IgD-negative memory B cell (primary cell): ENCODE data around the gene METTL25B. TPM values are rescaled to one million over a fixed set of nuclear protein-coding genes. Genes with fewer than 3 reads are reported as not detected.

ENCODE experiments used
- H3K27ac Mint-ChIP-seq, 3 donors: one replicate each; pipeline ENCODE4 v1.8.0; 2020 to 2022; ENCODE audit warnings: mild to moderate bottlenecking in 3 of 3, mixed read lengths in 3 of 3, moderate library complexity in 1 of 3
- H3K27me3 Mint-ChIP-seq: one replicate; pipeline ENCODE4 v1.8.0; 2021; ENCODE audit warnings: mixed read lengths
- H3K36me3 Mint-ChIP-seq: one replicate; pipeline ENCODE4 v1.8.0; 2020; ENCODE audit warnings: mild to moderate bottlenecking, mixed read lengths
- H3K4me1 Mint-ChIP-seq, 3 donors: one replicate each; pipeline ENCODE4 v1.8.0; 2020 to 2022; ENCODE audit warnings: mixed read lengths in 3 of 3, mild to moderate bottlenecking in 1 of 3
- H3K4me3 Mint-ChIP-seq, 4 donors: one replicate each; pipeline ENCODE4 v1.8.0; 2020 to 2022; ENCODE audit warnings: mild to moderate bottlenecking in 4 of 4, mixed read lengths in 4 of 4, moderate library complexity in 3 of 4
- H3K9me3 Mint-ChIP-seq, 3 donors: one replicate each; pipeline ENCODE4 v1.8.0; 2020 to 2021; ENCODE audit warnings: mixed read lengths in 3 of 3, mild to moderate bottlenecking in 1 of 3
- polyA plus RNA-seq: library from polyadenylated mRNA; unstranded; fragments of 300-500 nt; fragmentation: Illumina TruSeq; gene quantifications from one replicate; pipeline ENCODE4 v1.2.3, GENCODE V29; 2021

Gene METTL25B
- polyA plus RNA-seq, 1 donor from 2014 or later: 11.5 TPM

DNA sequence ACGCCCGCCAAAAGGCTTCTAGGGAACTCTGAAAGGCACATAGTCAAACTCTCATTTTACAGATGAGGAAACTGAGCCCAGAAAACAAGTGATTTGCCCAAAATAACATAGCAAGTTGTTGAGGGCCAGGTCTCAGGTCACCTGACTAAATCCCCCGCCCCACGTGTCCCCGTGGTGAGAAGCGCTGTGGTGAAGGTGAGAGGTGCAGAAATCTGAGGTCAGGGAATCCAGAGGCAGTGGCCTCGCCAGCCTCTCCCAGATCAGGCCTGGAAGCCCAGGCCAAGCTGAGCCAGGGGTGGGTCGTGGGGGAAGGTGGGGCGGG lies 18.1 kb downstream of the METTL25B start:
- peak overlapping the region in 2 of 3 donors; percentile 86 to 95 for H3K27ac Mint-ChIP-seq
- peak overlapping the region in 3 of 4 donors; percentile 74 to 97 (median 88) for H3K4me3 Mint-ChIP-seq
- H3K4me1 Mint-ChIP-seq: peaks cover 41 to 49% (median 43%) of the 10 kb centered on the region in 3 donors
- H3K36me3 Mint-ChIP-seq: peaks cover 4% of the 10 kb centered on the region
- no peaks in the 10 kb centered on the region for H3K9me3 Mint-ChIP-seq
- no peaks in the 10 kb centered on the region for H3K27me3 Mint-ChIP-seq

DNA sequence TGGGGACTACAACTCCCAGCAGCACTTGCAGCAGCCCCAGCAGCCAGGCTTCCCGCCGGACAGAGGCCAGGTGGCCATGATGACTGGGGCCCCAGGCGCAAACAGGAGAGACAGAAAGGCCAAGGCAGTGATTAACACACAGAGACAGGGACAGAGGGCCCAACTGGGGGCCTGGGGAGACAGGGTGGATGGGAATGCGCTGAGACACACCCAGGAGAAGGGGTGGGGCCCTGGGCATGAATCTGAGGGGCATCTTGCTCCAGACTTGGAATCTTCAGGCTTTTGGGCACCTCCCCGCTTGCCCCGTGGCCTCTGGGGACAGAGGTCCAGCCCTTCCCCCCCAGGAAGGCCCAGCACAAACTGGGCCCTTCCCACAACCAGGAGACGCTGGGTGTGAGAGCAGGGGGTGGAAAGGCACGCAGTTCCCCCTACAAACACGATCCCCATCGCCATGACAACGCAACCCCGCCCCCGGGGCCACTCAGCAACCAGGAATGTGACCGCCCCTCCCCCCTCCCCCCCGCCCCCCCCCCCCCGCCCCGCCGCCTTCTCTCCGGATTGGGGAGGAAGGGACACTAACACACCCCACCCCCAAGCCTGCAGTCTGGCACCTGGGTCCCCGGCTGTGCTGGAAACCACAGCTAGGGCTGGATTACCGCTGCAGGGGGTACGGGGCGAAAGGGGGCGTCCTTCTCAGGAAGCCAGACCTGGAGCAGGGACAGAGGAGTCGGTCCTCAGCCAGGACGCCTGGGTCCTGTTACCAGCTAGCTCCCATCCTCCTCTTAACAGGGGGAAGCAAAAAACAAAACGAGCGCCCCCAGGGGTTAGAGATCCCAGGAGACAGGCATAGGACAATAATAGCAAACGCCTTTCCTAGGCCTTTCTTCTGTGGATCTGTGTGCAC lies 18.7 kb downstream of the METTL25B start:
- Mint-ChIP-seq H3K27ac (peak overlapping the region; percentile 83 to 95 (median 86)), H3K9me3 (no peaks in the 10 kb centered on the region), H3K4me1 (peaks cover 37 to 44% (median 40%) of the 10 kb centered on the region in 3 donors), H3K36me3 (peaks cover 4% of the 10 kb centered on the region), H3K4me3 (peak overlapping the region; percentile 78 to 97 (median 92)), H3K27me3 (no peaks in the 10 kb centered on the region)

DNA sequence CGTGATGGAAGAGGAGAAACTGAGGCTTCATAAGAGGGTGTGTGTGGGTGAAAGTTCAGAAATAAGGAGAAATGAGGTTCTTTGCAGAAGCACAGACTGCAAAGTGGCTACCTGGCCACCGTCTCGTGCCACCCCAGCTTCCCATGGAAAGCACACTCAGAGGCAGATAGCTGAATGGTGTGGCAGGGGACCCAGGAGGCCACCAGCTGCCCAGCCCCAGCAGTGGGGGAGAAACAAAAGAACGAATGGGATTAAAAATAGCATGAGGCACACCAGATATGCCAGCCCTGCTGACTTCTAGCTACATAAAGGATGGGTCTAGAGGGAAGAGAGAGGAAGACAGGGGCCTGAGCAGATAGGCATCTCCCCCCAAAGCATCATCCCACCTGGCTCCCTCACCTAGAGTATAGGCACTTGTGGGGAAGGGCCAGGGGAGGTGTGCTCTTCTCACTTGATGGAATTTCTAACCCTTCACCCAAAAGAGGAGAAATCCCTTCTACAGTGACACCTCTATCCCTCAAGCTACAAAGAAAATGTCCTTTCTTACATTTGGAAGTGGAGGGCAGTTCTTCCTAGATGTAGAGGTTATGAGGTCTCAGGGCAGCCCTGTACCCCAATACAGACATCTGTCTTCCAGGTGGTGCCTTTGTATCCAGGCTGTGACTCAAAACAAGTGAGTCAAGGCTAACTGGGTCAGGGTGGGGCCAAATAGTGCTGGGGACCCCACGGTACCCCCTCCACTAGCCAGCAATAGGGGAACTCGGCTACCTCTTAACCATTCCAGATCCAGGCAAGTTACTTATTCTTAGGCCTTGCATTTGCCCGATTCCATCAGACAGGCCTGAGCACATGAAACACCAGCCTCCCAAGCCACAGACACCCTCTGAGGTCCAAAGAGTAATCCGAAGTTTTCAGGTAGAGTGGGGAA lies 19.7 kb downstream of the METTL25B start:
- H3K27ac Mint-ChIP-seq: peak overlapping the region; percentile 84 to 94 (median 86)

DNA sequence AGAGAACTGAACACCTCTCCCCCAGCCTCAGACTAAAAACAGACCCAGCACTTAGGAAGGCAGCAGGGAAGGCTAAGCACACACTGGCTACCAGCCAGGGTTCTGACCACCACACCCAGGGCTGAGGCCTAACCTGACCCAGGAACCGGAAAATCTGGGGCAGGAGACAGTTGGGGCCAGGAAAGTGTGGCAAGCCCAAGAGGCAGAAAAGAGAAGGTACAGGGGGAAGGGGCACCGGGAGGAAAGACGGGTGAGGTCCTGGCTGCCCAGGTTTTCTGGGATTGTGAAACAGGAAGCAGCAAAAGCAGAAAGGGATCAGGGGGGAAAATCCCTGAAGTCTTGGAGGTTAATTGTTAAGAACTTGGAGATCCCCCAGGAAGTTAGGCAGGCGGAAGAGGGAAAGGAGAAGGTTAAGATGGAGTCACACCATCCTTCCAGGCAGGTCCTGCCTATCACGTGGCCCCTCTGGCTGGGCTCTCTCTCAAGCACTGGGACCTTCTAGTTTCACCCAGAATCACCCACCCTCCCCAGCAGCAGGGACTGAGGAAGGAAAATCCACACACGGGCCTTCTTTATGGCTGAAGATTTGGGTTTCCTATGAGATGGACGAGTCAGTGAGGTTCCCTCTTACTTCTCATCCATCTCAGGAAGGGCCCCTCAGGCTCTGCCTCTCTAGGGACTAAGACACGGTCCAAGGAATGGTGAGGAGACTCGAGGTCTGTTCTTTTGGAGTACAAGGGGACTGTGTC lies 20.6 kb downstream of the METTL25B start:
- peaks cover 35 to 48% (median 46%) of the 10 kb centered on the region in 3 donors for H3K4me1 Mint-ChIP-seq
- H3K27ac Mint-ChIP-seq: peak overlapping the region; percentile 84 to 94 (median 86)
- H3K4me3 Mint-ChIP-seq: peak overlapping the region; percentile 88 to 97 (median 94)
- H3K36me3 Mint-ChIP-seq: peaks cover 2% of the 10 kb centered on the region
- no peaks in the 10 kb centered on the region for H3K27me3 Mint-ChIP-seq
- H3K9me3 Mint-ChIP-seq: no peaks in the 10 kb centered on the region

More for the DNA sequence above, 19.7 kb downstream of the METTL25B start:
- Mint-ChIP-seq H3K4me3 (peak overlapping the region; percentile 59 to 97 (median 92)), H3K9me3 (no peaks in the 10 kb centered on the region), H3K27me3 (no peaks in the 10 kb centered on the region), H3K36me3 (peaks cover 2% of the 10 kb centered on the region), H3K4me1 (peaks cover 35 to 48% (median 46%) of the 10 kb centered on the region in 3 donors)

DNA sequence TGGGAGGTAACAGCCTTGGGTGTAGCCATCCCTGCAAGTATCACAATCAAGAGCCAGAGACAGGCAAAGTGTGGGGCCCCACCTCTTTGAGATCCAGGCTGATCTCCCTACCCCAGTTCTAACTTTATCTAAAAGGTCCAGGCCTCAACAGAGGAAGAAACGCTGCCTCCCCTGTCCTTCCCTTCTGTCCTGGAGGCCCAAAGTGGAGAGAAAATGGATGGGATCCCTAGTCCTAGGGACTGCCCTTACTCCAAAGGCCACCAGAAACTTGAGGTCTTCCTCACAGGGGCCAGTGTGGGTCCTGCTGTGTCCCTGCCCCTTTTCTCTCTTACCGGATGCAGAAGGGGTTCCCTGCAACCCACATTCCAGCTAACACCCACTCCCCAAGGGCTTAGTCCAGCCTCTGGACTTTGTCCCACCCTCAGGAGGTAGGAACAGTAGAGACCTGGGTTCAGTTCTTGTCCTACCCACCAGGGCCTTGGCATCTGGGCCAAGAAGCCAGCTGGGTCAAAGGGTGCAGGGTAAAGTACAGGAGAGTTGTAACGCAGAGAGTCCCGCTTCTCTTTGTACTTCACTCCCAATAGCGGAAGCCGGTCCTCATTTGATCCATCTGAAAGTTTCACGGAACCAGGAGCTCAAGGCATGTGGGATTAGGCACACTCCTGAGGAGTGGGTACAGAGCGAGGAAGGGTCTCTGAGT lies 21.3 kb downstream of the METTL25B start:
- Mint-ChIP-seq H3K27ac (peak overlapping the region; percentile 71 to 94 (median 86)), H3K9me3 (no peaks in the 10 kb centered on the region), H3K4me1 (peaks cover 39 to 48% (median 46%) of the 10 kb centered on the region in 3 donors), H3K4me3 (peak overlapping the region; percentile 88 to 97 (median 94)), H3K27me3 (no peaks in the 10 kb centered on the region), H3K36me3 (peaks cover 2% of the 10 kb centered on the region)

DNA sequence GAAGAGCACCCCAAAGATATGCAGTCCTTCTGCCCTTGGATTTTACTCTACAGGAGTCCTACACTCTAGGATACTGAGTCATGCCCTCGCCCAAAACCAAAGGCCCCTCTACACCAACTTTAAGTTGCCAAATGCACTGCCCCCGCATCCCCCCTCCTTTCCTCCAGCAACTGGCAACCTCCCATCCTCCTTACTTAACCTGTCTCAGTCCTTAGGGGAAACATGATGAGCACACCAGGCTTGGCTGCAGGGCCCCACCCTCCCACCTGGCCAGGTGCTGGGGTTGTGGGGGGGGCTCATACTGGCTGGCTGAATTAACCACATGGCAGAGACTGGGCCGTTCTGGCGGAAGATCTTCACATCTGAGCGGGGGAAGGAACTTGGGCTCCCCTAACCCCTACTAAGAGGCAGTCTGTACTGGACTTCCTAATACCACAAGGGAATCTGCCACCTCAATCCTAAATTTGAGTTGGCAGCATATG lies 22.0 kb downstream of the METTL25B start:
- no peaks in the 10 kb centered on the region for H3K9me3 Mint-ChIP-seq
- H3K36me3 Mint-ChIP-seq: peaks cover 2% of the 10 kb centered on the region
- peaks cover 43 to 52% (median 51%) of the 10 kb centered on the region in 3 donors for H3K4me1 Mint-ChIP-seq
- H3K27ac Mint-ChIP-seq: peak overlapping the region; percentile 86 to 94 (median 88)
- no peaks in the 10 kb centered on the region for H3K27me3 Mint-ChIP-seq
- peak overlapping the region; percentile 88 to 97 (median 94) for H3K4me3 Mint-ChIP-seq

DNA sequence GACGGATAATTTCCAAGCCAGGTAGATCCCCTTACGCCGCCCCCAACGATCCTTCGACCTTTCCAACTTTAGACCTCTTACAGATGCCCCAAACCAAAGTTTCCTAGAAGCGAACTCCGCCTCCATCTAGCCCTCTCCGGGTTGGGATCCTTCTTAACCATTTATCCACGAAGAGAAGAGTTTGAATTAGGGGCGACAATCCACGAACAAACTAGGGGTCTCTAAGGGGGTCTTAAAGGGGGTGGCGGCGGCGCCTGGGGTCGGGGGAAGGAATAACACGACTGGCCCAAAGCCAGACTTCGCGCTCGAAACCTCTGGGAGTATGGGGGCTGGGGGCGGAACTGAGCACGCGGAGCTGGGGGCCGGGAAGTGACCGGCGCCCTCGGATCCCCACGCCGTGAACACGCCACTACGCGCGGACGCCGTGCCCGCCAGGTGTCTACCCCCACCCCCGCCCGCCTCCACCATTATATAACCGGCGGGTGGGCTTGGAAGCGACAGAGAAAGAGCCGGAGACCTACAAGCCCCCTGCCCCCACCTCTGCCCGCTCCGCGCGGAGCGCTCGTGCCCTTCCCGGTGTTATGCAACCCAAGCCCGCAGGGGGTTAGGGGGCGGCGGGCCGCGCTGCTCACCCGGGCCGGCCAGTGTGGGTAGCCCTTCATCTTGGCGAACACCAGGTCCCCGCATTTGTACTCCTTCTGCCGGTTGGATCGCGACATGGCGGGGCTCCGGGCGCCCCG lies 22.6 kb downstream of the METTL25B start:
- Mint-ChIP-seq H3K4me3 (peak overlapping the region; percentile 88 to 97 (median 94)), H3K4me1 (peaks cover 48 to 54% (median 52%) of the 10 kb centered on the region in 3 donors), H3K27me3 (no peaks in the 10 kb centered on the region), H3K27ac (peak overlapping the region; percentile 86 to 94 (median 88)), H3K9me3 (no peaks in the 10 kb centered on the region), H3K36me3 (peaks cover under 1% of the 10 kb centered on the region)

DNA sequence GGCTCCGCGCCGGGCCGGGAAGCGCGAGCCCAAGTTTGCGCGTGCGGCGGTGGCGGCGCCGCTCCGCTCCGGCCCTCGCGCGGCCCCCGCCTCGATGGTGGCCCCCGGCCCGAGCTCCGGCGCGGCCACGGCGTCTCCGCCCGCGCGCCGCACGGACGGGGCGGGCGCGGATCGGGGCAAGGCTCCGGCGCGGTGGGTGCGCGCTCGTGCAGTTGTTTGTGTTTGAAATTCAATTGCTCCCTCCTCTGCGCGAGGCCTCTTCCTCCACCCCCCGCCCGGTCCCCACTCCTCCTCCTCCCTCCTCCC lies 23.1 kb downstream of the METTL25B start, which contains the start of gene HDGF:
TSS of gene HDGF (minus strand) at position 225 of the 306 bp plus-strand sequence. CDS start 246 bp downstream, outside the sequence.
- H3K4me1 Mint-ChIP-seq: peaks cover 43 to 54% (median 50%) of the 10 kb centered on the region in 3 donors
- H3K4me3 Mint-ChIP-seq: peak within 1 kb of the TSS; percentile 88 to 97 (median 94)
- no peaks in the 10 kb centered on the region for H3K36me3 Mint-ChIP-seq
- H3K27ac Mint-ChIP-seq: peak within 1 kb of the TSS; percentile 90 to 96 (median 94)
- H3K9me3 Mint-ChIP-seq: no peaks in the 10 kb centered on the region
- H3K27me3 Mint-ChIP-seq: no peaks in the 10 kb centered on the region

DNA sequence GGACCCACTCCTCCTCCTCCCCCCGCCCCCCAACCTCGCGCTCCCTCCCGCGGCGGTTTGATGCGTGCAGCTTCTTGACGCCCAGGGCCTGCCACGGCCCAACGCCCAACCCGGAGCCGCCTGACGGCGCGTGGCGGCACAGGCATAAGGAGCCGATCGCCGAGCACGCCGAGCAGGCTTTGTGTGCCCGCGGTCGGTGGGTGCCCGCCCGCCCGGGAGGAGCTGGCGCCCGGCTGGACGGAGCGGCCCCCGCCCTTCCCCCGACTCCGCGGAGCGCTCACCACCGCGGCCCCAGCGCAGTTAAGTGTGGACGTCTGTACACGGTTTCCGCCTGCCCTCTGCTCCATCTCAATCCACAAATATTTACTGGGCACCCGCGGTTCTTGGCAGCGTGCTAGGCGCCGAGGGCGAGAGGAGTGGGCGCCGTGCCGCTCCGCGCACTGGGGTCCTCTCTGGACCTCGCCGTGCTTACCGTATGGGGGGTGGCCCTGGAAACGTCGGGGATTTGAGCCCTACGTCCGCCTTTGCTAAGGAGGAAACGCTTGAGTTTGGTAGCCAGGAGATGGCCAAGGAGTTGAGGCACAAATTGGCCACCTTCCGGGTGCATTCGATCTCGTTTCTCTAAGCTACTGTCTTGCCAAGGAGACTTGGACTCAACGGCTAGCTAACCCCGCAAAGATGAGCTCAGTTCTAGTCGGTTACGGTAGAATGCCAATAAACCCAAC lies 23.6 kb downstream of the METTL25B start:
- Mint-ChIP-seq H3K27ac (peak overlapping the region; percentile 86 to 96 (median 90)), H3K36me3 (no peaks in the 10 kb centered on the region), H3K4me1 (peaks cover 42 to 52% (median 48%) of the 10 kb centered on the region in 3 donors), H3K9me3 (no peaks in the 10 kb centered on the region), H3K27me3 (no peaks in the 10 kb centered on the region), H3K4me3 (peak overlapping the region; percentile 87 to 96 (median 92))

DNA sequence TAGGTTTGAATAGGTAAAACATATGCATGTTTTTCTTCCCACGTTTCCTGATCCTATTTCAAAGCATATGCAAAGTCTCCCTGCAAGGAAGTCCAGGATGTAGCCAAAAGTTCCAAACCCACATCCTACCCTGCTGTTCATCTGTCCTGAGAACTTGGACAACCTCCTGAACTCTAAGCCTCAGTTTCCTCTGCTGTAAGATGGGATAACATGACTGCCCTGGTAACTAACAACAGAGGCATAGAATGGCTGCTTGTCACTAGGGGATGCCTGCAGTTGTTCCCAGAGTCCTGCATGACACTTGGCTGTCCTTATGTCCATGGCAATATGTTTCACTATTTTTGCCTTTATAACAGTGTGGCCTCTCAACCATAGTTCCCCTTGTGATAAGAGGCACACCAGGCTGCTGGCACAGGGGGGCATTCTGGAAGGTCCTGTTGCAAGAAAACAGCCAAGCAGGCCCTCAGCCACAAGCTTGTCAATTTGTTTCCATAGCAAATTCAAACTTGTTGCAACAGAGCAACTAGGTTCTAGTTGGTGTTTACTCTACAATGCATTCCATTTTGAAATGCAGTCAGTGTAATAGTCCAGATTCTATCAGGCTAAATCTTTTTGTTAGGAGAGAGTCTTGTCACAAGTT lies 24.7 kb downstream of the METTL25B start:
- Mint-ChIP-seq H3K4me3 (peak overlapping the region; percentile 87 to 96 (median 92)), H3K36me3 (no peaks in the 10 kb centered on the region), H3K27ac (peak overlapping the region in 1 of 3 donors; percentile 96), H3K9me3 (no peaks in the 10 kb centered on the region), H3K27me3 (no peaks in the 10 kb centered on the region), H3K4me1 (peaks cover 34 to 44% (median 42%) of the 10 kb centered on the region in 3 donors)

DNA sequence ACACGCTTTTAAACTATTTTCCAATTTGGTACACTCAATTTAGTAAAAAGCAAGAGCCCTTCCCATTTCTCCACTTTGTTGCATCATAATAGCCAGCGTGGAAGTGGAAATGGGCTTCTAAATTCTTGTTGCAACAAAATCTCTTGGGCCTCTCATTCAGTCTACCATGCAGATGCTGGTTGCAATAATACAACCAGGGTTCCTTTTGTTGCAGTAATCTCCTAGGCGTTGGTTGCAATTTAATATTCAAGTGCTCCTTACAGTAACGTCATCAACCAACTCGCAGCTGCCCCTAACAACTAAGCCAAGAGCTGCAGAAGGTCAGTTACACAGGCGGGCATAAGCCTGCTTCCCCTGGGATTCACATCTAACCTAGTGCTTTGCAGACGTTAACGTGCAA lies 25.9 kb downstream of the METTL25B start:
- Mint-ChIP-seq H3K36me3 (no peaks in the 10 kb centered on the region), H3K4me3 (peak overlapping the region in 2 of 4 donors; percentile 17 to 88), H3K27me3 (no peaks in the 10 kb centered on the region), H3K9me3 (no peaks in the 10 kb centered on the region), H3K4me1 (peaks cover 26 to 32% (median 31%) of the 10 kb centered on the region in 3 donors), H3K27ac (peak overlapping the region in 2 of 3 donors; percentile 64 to 76)

DNA sequence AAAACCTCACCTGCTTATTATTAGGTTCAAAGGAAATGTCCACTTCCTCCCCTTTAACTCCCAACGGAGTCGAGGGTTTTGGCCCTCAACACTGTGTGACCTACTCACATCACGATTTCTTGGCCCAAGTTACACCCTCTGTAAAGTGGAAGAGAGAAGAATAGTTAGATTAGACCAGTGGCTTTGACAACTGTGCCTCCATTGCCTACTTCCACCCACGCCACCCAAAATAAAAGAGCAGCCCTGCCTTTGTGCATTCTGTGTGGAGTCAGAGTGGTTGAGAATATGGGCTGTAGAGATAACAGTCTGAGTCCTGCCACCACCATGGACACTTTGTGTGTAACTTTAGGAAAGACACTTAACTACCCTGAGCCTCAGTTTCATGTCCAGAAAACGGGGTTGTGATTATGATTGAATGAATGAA lies 27.3 kb downstream of the METTL25B start:
- Mint-ChIP-seq H3K4me3 (peak overlapping the region in 1 of 4 donors; percentile 79), H3K9me3 (no peaks in the 10 kb centered on the region), H3K4me1 (peaks cover 19% of the 10 kb centered on the region in 3 donors), H3K27me3 (no peaks in the 10 kb centered on the region), H3K36me3 (no peaks in the 10 kb centered on the region), H3K27ac (no peak overlapping the region)
